ENCODE results near the gene ADAM23.

Gene ADAM23

DNA sequence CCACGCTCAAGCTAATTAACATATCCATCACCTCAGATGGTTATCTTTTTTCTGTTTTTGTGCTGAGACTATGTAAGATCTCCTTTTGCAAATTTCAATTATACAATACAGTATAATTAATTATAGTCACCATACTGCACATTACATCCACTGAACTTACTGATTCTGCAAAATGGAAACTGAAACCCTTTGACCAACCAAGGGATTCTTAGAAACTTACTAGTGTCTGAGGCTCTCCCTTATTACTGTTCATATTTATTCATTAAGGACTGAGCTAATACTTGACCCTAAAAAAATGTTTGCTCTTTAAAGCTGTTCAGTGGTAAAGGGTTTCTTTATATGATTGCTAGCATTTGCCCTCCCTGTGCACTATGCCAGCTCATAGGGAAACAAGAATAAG, 50.7 kb downstream of the ADAM23 start:
- Mint-ChIP-seq H3K4me1 (no peaks in the 10 kb centered on the region), H3K4me3 (no peak overlapping the region), H3K9me3 (peaks cover 6% of the 10 kb centered on the region), H3K27me3 (peaks cover 1% of the 10 kb centered on the region), H3K27ac (no peak overlapping the region), H3K36me3 (no peaks in the 10 kb centered on the region)
- ATAC-seq (ENCODE audit: low read depth) (no peak), DNase-seq (ENCODE audit: low spot score in 2 of 2) (no peak)

DNA sequence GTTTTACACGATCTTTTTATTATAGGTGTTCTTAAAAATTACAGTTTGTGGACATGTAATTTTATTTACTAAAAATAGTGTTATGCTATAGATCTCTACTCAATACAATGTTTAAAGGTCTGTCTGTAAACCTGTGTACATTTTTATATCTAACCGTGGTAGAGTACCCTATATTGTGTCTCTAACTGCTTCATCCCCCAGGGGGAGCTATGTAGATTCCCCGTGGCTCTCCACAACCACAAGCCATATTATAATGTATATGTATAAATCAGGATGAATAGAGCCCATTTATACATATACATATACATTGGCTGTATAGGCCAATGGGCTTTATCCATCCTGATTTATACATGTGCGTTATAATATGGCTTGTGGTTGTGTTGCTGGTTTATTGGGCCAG, 59.4 kb downstream of the ADAM23 start:
- no peak for DNase-seq (ENCODE audit: low spot score in 2 of 2)
- no peak overlapping the region for H3K27ac Mint-ChIP-seq
- no peaks in the 10 kb centered on the region for H3K27me3 Mint-ChIP-seq
- H3K36me3 Mint-ChIP-seq: no peaks in the 10 kb centered on the region
- no peaks in the 10 kb centered on the region for H3K4me1 Mint-ChIP-seq
- H3K9me3 Mint-ChIP-seq: no peaks in the 10 kb centered on the region
- H3K4me3 Mint-ChIP-seq: no peak overlapping the region
- no peak for ATAC-seq (ENCODE audit: low read depth)

DNA sequence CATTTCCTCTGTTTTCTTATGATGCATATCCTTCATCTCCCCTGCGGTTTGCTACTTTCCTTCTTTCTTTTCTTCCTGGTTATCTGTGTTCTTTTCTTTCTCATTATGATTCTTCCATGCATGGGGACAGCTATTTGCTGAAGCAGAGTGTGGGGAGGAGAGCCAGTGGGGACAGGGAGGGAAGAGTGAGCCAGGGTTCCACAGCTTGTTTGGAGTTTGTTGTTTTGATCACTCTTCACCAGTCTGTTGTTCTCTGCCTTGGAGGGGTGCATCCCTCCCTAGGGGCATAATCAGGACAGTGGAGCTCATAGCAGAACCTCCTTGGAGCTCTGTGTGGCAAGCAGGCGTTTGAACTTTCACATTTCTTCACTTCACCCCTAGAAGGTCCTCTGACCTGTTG, 68.0 kb downstream of the ADAM23 start:
- peaks cover 9% of the 10 kb centered on the region for H3K27me3 Mint-ChIP-seq
- H3K36me3 Mint-ChIP-seq: no peaks in the 10 kb centered on the region
- no peak for DNase-seq (ENCODE audit: low spot score in 2 of 2)
- no peak overlapping the region for H3K4me3 Mint-ChIP-seq
- no peaks in the 10 kb centered on the region for H3K4me1 Mint-ChIP-seq
- H3K9me3 Mint-ChIP-seq: no peaks in the 10 kb centered on the region
- H3K27ac Mint-ChIP-seq: no peak overlapping the region
- ATAC-seq (ENCODE audit: low read depth): no peak

DNA sequence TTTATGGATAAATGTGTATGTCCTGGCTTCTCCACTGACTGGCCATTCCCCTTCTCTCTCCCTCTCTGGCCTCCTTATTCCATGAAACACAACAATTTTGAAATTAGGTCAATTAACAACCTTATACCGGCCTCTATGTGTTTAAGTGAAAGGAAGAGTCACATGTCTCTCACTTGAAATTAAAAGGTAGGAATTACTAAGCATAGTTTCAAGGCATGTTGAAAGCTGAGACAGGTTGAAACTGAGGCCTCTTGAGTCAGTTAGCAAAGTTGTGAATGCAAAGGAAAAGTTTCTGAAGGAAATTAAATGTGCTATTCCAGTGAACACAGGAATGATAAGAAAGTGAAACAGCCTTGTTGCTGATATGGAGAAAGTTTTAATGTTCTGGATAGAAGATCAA, 69.7 kb downstream of the ADAM23 start:
- ATAC-seq (ENCODE audit: low read depth) (no peak), DNase-seq (ENCODE audit: low spot score in 2 of 2) (no peak)

DNA sequence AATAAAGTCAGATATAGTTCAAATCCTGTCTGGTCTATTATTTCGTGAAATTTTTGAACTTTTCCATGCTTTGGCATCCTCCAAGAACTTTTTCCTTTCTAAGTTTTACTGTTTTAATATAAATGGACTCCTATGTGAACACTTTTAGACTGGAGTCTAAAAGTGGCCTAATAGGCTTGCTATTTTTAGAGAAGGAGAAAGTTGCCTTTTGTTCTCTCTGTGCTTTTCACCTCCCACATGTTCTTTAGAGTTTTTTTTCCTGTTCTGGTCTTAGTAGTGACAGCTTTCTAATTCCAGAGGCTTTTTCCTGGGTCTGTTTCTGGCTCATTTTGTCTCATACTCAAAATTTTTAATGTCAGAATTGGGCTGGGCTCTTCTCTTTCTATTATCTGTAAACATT, 72.2 kb downstream of the ADAM23 start:
- H3K27ac Mint-ChIP-seq: no peak overlapping the region
- H3K27me3 Mint-ChIP-seq: peaks cover 9% of the 10 kb centered on the region
- ATAC-seq (ENCODE audit: low read depth) (no peak), DNase-seq (ENCODE audit: low spot score in 2 of 2) (no peak)
- no peaks in the 10 kb centered on the region for H3K4me1 Mint-ChIP-seq
- H3K9me3 Mint-ChIP-seq: no peaks in the 10 kb centered on the region
- H3K36me3 Mint-ChIP-seq: no peaks in the 10 kb centered on the region
- no peak overlapping the region for H3K4me3 Mint-ChIP-seq

More for the DNA sequence above, 69.7 kb downstream of the ADAM23 start:
- Mint-ChIP-seq H3K27me3 (peaks cover 9% of the 10 kb centered on the region), H3K9me3 (no peaks in the 10 kb centered on the region), H3K4me3 (no peak overlapping the region), H3K36me3 (no peaks in the 10 kb centered on the region), H3K27ac (no peak overlapping the region), H3K4me1 (no peaks in the 10 kb centered on the region)

DNA sequence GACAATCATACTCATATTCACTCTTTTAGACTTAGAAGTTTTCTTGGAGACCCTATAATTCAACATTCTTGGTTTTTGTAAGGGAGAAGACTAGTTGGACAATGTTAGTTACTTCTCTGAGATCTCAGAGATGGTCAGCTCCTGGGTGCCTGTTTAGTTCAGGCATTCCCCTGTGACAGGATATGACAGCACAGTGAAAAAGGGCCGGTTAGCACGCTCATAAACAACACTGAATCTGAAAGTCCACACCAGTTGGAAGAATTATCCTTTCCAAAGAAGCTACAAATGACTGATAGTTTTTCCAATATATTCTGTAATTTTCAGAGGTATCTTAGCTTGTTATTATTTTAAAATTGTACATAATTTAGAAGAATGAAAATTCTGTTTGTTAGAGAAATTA, 75.7 kb downstream of the ADAM23 start:
- peaks cover 1% of the 10 kb centered on the region for H3K27me3 Mint-ChIP-seq
- DNase-seq (ENCODE audit: low spot score in 2 of 2) (no peak), ATAC-seq (ENCODE audit: low read depth) (no peak)
- no peaks in the 10 kb centered on the region for H3K36me3 Mint-ChIP-seq
- no peak overlapping the region for H3K27ac Mint-ChIP-seq
- H3K4me1 Mint-ChIP-seq: no peaks in the 10 kb centered on the region
- no peaks in the 10 kb centered on the region for H3K9me3 Mint-ChIP-seq
- H3K4me3 Mint-ChIP-seq: no peak overlapping the region

DNA sequence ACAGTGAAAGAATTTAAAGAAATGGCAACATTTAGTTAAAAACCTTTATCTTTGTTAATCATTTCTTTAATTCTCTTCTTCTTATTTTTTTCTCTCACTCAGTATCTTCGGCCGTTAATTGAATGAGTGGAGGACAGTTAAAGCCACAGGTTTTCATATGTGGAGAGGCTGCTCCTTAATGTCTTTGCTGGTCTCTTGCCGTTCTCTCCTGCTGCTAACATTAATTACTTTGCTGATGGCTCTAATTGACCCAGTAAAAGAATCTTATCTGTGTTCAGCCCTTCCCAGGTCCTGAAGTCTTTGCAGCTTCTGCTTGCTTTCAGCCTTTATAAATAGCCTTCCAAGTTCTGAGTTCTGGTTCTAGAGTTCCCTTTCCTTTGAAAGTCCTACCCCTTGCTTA, 77.1 kb downstream of the ADAM23 start:
- H3K4me1 Mint-ChIP-seq: no peaks in the 10 kb centered on the region
- H3K27me3 Mint-ChIP-seq: no peaks in the 10 kb centered on the region

DNA sequence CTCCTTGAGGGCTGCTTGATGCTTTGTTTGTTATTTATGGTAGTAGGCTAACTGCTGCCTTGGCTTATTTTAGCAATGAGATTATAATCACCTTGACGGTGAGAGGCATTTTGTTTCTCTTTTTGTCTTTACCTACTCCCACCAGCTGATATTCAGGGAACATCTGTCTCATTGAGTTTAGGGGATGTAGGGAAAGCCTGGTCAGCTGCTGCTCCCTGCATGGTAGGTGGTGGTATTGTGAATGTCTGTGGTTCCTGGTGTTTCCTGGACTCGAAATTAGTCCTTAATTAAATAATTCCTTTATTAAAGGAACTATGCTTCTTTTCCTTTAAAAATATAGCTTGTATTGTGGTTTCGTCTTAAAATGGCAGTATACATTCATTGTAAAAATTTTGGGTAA, 77.8 kb downstream of the ADAM23 start:
- no peak for ATAC-seq (ENCODE audit: low read depth)
- H3K27me3 Mint-ChIP-seq: no peaks in the 10 kb centered on the region
- no peak overlapping the region for H3K27ac Mint-ChIP-seq
- no peaks in the 10 kb centered on the region for H3K36me3 Mint-ChIP-seq
- no peaks in the 10 kb centered on the region for H3K4me1 Mint-ChIP-seq
- DNase-seq (ENCODE audit: low spot score in 2 of 2): no peak
- no peak overlapping the region for H3K4me3 Mint-ChIP-seq
- H3K9me3 Mint-ChIP-seq: no peaks in the 10 kb centered on the region

More for the DNA sequence above, 77.1 kb downstream of the ADAM23 start:
- Mint-ChIP-seq H3K4me3 (no peak overlapping the region), H3K36me3 (no peaks in the 10 kb centered on the region), H3K9me3 (no peaks in the 10 kb centered on the region), H3K27ac (no peak overlapping the region)
- no peak for ATAC-seq (ENCODE audit: low read depth)
- DNase-seq (ENCODE audit: low spot score in 2 of 2): no peak

DNA sequence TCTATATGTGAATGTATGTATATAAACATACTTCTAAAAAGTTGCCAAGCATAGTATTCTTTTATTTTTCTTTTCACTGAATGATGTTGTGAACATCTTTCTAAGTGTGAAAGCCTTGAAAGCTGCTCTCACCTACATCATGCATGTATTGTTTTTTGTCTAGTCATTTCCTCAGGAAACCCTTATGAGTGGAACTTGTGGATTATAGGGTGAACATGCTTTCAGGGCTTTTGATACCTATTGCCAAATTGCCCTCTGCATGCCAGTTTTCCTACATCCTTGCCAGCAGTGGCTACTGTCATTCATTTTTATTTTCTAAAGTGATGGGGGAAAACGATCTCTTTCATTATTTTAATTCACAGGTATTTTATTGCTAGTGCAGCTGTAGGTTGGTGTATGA, 78.3 kb downstream of the ADAM23 start:
- DNase-seq (ENCODE audit: low spot score in 2 of 2) (no peak), ATAC-seq (ENCODE audit: low read depth) (no peak)
- H3K4me3 Mint-ChIP-seq: no peak overlapping the region
- H3K36me3 Mint-ChIP-seq: no peaks in the 10 kb centered on the region
- no peaks in the 10 kb centered on the region for H3K27me3 Mint-ChIP-seq
- no peak overlapping the region for H3K27ac Mint-ChIP-seq
- no peaks in the 10 kb centered on the region for H3K4me1 Mint-ChIP-seq
- H3K9me3 Mint-ChIP-seq: no peaks in the 10 kb centered on the region

DNA sequence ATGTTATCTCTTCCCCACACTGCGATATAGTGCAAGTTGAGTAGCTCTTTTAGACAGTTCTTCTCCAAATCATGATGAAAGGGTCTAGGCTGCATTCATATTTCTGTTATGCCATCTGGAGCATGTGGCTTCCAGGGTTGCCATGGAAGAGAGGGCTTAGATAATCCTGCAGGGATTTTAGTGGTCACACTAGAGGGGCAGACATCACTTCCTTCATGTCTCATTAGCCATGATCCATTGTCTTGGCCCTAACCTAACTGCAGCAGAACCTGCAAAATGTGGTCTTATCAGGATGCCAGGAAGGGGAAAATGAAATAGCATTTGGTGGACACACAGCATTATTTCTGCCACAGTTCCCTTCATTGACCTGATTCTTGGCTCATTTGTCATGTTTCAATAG, 83.1 kb downstream of the ADAM23 start:
- Mint-ChIP-seq H3K36me3 (no peaks in the 10 kb centered on the region), H3K4me1 (no peaks in the 10 kb centered on the region), H3K4me3 (no peak overlapping the region), H3K27me3 (peaks cover 2% of the 10 kb centered on the region), H3K9me3 (no peaks in the 10 kb centered on the region), H3K27ac (no peak overlapping the region)
- DNase-seq (ENCODE audit: low spot score in 2 of 2): no peak
- ATAC-seq (ENCODE audit: low read depth): no peak

DNA sequence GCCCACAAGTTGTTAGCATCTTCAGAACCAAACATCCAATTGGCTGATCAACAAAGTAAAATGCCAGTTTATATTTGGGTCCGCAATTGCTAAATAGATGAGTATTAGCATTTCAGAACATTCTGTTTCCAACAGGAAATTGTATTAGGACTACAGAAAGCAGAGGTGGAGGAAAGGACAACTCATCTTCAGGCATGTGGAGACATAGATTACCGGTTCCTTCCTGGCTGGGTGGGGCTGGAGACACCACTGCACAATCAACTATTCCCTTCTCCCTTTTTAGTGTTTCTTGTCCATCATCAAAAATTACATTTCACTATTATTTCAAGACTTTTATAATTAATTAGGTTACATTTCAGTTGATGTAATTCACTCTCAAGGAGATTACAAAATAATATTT, 83.8 kb downstream of the ADAM23 start:
- H3K36me3 Mint-ChIP-seq: no peaks in the 10 kb centered on the region
- DNase-seq (ENCODE audit: low spot score in 2 of 2): no peak
- H3K9me3 Mint-ChIP-seq: no peaks in the 10 kb centered on the region
- no peak overlapping the region for H3K4me3 Mint-ChIP-seq
- H3K27ac Mint-ChIP-seq: no peak overlapping the region
- ATAC-seq (ENCODE audit: low read depth): no peak
- peaks cover 2% of the 10 kb centered on the region for H3K27me3 Mint-ChIP-seq
- no peaks in the 10 kb centered on the region for H3K4me1 Mint-ChIP-seq

DNA sequence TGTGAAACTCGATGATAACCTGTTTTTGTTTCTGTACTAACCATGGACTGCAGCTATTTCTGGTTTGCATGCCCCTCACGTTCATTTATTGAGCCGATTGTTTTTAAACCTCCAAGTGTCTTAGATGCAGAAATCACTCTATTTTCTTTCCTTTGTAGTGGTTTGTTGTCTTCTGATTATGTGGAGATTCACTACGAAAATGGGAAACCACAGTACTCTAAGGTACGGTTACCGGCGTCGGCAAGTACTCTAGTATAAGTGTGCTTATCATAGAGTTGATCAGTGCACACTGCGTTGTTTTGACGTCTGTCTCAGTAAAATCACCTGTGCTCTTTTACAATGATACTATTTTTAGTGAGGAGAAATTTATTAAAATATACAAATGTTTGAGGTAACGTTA, 87.4 kb downstream of the ADAM23 start:
- Mint-ChIP-seq H3K27me3 (peaks cover 8% of the 10 kb centered on the region), H3K4me3 (no peak overlapping the region), H3K36me3 (no peaks in the 10 kb centered on the region), H3K27ac (no peak overlapping the region), H3K9me3 (no peaks in the 10 kb centered on the region), H3K4me1 (peaks cover 2% of the 10 kb centered on the region)
- no peak for ATAC-seq (ENCODE audit: low read depth)
- DNase-seq (ENCODE audit: low spot score in 2 of 2): no peak

DNA sequence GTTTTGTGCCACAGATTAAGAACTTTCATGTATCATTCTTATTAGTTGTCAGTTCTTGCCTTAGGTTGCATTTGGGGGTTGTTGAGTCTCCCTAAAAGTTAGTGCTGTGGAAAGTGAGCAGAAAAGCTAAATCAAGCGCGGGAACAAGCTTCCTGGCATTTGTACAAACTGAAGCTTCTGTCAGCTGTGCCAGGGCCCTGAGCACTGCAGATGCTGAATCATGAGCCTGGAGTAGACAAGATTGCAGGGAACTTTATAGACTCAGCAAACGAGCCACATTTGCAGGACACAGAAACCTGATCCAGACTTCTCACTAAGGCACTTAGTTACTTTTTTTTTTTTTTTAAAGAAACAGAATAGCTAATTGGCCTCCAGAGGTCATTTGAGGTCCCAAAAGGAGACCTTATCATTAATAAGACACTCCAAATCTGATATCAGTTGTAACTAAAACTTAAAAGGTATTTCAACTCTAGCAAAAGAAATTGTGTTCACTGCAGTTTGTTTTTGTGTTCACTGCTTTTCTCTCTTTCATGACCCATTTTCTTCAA, 88.7 kb downstream of the ADAM23 start:
- Mint-ChIP-seq H3K4me1 (peaks cover 2% of the 10 kb centered on the region), H3K27ac (no peak overlapping the region), H3K9me3 (no peaks in the 10 kb centered on the region), H3K4me3 (no peak overlapping the region), H3K36me3 (no peaks in the 10 kb centered on the region), H3K27me3 (peaks cover 9% of the 10 kb centered on the region)
- DNase-seq (ENCODE audit: low spot score in 2 of 2): no peak
- no peak for ATAC-seq (ENCODE audit: low read depth)

DNA sequence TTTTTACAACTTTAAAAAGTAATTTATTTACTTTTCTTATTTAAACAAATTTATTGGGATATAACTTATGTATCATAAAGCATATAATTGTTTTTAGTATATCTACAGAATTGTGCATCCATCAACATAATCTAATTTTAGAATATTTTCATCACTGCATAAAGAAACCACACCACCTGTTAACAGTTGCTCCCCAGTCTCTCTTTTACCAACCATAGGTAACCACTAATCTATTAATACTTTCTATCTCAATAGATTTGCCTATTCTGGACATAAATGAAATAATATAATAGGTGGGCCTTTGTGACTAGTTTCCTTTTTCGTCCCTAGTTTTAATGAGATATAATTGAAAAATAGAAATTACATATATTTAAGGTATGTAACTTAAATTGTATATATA, 90.6 kb downstream of the ADAM23 start:
- H3K27ac Mint-ChIP-seq: no peak overlapping the region
- H3K27me3 Mint-ChIP-seq: peaks cover 11% of the 10 kb centered on the region
- no peaks in the 10 kb centered on the region for H3K36me3 Mint-ChIP-seq
- H3K9me3 Mint-ChIP-seq: no peaks in the 10 kb centered on the region
- H3K4me3 Mint-ChIP-seq: no peak overlapping the region
- peaks cover 2% of the 10 kb centered on the region for H3K4me1 Mint-ChIP-seq
- DNase-seq (ENCODE audit: low spot score in 2 of 2) (no peak), ATAC-seq (ENCODE audit: low read depth) (no peak)

DNA sequence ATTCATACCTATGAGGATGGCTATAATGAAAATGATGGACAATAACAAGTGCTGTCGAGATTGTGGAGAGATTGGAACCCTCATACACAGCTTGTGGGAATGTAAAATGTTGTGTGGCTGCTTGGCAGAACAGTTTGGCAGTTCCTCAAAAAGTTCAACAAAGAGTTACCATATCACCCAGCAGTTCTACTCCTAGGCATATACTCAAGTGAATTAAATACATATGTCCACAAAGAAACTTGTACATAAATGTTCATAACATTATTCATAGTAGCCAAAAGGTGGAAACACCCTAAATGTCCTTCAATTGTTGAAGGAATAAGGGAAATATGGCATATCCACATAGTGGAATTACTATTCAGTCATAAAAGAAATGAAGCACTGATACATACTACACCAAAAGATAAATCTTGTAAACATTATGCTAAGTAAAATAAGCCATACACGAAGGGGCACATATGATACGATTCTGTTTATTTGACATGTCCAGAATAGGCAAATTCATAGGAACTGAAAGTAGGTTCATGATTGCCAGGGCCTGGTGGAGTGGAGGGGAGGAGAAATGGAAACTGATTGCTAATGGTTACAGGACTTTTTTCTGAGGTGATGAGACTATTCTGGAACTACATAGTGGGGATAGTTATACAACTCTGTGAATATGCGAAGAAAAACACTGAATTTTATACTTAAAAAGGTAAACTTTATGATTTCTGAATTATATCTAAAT, 92.1 kb downstream of the ADAM23 start:
- H3K27me3 Mint-ChIP-seq: peaks cover 11% of the 10 kb centered on the region
- no peak for ATAC-seq (ENCODE audit: low read depth)
- H3K4me1 Mint-ChIP-seq: peaks cover 2% of the 10 kb centered on the region
- no peaks in the 10 kb centered on the region for H3K9me3 Mint-ChIP-seq
- no peaks in the 10 kb centered on the region for H3K36me3 Mint-ChIP-seq
- H3K4me3 Mint-ChIP-seq: no peak overlapping the region
- no peak overlapping the region for H3K27ac Mint-ChIP-seq
- no peak for DNase-seq (ENCODE audit: low spot score in 2 of 2)
